Omental fat pad (tissue), 4 donors: ENCODE data around the gene ADARB1. TPM values are rescaled to one million over a fixed set of nuclear protein-coding genes. Genes with fewer than 3 reads are reported as not detected.
"Not testable (repeated sequence)": the region's sequence is repeated elsewhere in the genome, so short reads cannot be mapped to it uniquely, and the experiment has no call there.

Source experiments
- ATAC-seq: fragments of 150-250 bp; one replicate; pipeline ENCODE4 v1.9.1; 2016; ENCODE audit warnings: mild to moderate bottlenecking, moderate library complexity; ENCODE audit not compliant: low FRiP score
- DNase-seq: peaks from one replicate; pipeline ENCODE4 v3.0.0-alpha.2; 2019; ENCODE audit warnings: low spot score
- CTCF ChIP-seq, 3 donors: fragments of 450-650 bp; IDR thresholded peaks; one replicate each; pipeline ENCODE4 v1.5.1; 2016 to 2017; ENCODE audit warnings: antibody characterized with exemption in 3 of 3, mild to moderate bottlenecking in 3 of 3, moderate library complexity in 2 of 3
- total RNA-seq, 4 donors: library from RNA; depleted of rRNA; stranded (reverse); fragments of >200 nt; gene quantifications; one replicate each; pipeline ENCODE4 v1.1.0, GENCODE V29; 2016

Gene ADARB1
- total RNA-seq, 4 donors from 2014 or later, result 17.3 to 38.3 (median 23.3) TPM

DNA sequence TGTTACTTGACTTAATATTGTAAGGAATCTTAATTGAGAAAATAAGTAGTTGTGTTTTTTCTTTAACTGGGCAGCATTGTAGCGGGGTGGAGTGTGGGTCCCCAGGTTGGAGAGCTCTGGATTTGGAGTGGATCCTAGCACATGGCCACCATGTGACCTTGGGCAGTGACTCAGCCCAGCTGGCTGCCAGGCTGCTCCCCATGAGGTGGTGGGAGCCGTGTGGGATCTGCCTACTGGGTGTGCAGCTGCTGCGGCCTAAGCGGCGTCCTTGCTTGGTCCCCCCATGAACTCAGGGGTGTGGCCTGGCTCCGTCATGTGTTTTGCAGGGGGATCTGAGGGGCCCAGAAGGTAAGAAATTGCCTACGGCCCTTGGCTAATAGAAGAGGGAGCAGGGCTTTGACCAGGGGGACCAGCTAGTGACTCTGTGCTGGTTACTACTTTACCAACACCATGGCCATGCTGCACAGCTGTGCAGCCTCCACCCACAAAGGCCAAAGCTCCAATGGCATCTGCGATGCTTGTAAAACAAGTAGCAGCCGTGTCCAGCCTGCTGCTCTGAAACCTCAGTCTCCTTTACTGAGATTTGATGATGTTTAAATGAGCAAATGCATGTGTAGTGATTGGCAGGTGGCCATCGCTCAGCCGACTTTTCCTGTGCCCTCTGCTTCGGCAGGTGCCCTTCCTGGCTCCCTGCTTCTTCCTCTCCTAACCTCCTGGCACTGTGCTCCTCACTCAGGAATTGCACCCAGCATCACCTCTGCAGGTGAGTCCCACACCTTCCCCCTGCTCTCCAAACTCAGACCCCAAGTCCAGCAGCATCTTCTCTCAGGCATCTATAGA is 68.3 kb downstream of the ADARB1 start:
- no peak for TF ChIP-seq CTCF (IDR thresholded peaks at IDR 0.05)
- no peak for ATAC-seq
- DNase-seq, result no peak

GRCh38 chr21:45143855-45144254 is 69.5 kb downstream of the ADARB1 start:
- DNase-seq (no peak), ATAC-seq (no peak)
- no peak for TF ChIP-seq CTCF (IDR thresholded peaks at IDR 0.05)

DNA sequence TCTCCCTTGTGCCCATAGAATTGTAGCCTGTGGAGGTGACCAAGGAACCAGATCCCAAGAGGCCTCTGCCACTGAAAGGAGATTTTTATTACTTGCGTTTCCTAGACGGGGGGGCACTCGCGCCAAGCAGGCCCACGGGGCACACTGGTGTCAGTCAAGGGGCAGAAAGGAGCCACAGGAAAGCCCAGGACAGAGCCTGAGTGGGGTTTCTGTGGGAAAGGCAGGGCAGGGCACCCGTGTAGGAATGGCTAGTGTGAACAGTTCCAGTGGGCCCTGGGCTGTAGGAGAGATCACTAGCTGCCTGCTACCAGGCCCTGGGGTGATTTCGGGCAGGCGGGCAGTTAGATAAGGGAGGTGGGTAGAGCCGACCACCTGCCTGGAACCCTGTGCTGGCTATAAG is 70.8 kb downstream of the ADARB1 start:
- DNase-seq (no peak), ATAC-seq (no peak)
- no peak for TF ChIP-seq CTCF (IDR thresholded peaks at IDR 0.05)

- not testable (repeated sequence) for DNase-seq, ATAC-seq
These were observed 71.5 kb downstream of the ADARB1 start for GRCh38 chr21:45145846-45146245.

- no peak for TF ChIP-seq CTCF (IDR thresholded peaks at IDR 0.05)
- DNase-seq (peak; percentile 18), ATAC-seq (no peak)
These were observed 71.9 kb downstream of the ADARB1 start for GRCh38 chr21:45146306-45146705.

- ATAC-seq (no peak), DNase-seq (no peak)
- no peak for TF ChIP-seq CTCF (IDR thresholded peaks at IDR 0.05)
These were observed 72.4 kb downstream of the ADARB1 start for GRCh38 chr21:45146801-45147200.

DNA sequence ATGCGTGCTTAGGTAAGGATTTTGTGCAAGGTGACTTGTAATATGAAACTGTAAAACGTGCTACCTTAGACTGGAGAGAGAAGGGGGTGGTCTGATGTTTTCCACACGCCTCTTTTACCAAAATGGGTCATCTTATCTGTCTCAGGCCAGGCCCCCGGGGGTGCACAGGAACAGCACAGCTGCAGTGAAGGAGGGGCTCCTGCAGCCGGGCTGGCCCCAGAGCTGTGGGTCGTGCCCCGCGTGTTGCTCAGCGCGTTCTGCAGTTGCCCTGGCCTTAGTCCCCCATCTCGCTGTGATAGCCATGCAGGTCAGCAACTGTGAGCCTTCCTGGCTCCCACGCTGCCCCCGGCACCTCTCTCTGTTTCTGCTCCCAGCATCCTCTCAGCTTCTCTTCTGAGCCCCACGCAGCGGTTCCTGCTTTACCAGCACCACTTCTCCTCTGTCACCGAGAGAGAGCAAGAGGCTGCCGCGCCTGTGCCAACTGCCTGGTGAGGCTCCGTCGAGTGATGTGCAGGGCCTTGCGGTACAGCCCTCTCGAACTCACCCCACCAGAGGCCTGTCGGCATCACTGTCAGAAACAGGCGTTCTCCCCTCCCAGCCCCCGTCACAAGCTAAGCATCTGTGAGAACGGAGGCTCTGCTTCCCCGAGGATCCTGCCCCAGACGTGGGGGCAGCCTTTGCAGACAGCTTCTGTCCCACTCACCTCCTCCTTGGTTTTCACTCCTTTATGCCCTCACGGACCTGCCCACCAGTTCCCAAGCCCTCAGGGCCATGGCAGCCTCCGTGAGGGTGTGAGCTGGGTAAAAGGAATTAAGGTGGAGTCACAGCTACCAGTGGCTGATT is 73.3 kb downstream of the ADARB1 start:
- DNase-seq (no peak), ATAC-seq (no peak)
- TF ChIP-seq CTCF (IDR thresholded peaks at IDR 0.05), result no peak
